Panc1 (cell line): ENCODE data around the gene TLE1.

ENCODE experiments used
- CTCF ChIP-seq: fragments of 450-650 bp; IDR thresholded peaks from 2 replicates; pipeline ENCODE4 v1.5.1; 2017; ENCODE audit warnings: mild to moderate bottlenecking
- REST ChIP-seq, 2 experiments: IDR thresholded peaks; 2 replicates each; pipeline ENCODE4 v1.6.1; 2011 to 2012; ENCODE audit warnings: low read depth in 2 of 2, control low read depth in 1 of 2, low read length in 1 of 2, mild to moderate bottlenecking in 1 of 2, moderate library complexity in 1 of 2; ENCODE audit not compliant: insufficient read depth in 1 of 2

- TF ChIP-seq CTCF (no peak), REST (IDR thresholded peaks at IDR 0.05; ENCODE audit: insufficient read depth in 1 of 2, low read depth in 2 of 2, low read length in 1 of 2) (no peak)
Measured at GRCh38 chr9:81646337-81646736, 43.0 kb downstream of the TLE1 start.
